GM23338 (cell line): ENCODE results near the gene SLC9A9. TPM values are rescaled to one million over a fixed set of nuclear protein-coding genes. Genes with fewer than 3 reads are reported as not detected.

Experiments
- ATAC-seq: fragments of 200-7000 bp; cut with Tn5 transposase; 3 replicates; pipeline ENCODE4 v1.9.1; 2020
- DNase-seq: peaks from one replicate; pipeline ENCODE4 v3.0.0-alpha.2; 2015; ENCODE audit warnings: low spot score
- H2AFZ ChIP-seq: fragments of 200-600 bp; sonication (generic); 2 replicates; pipeline ENCODE4 v1.8.0; 2016; ENCODE audit warnings: antibody characterized with exemption, mild to moderate bottlenecking, moderate library complexity
- H3F3A ChIP-seq: fragments of 200-600 bp; sonication (generic); replicated peaks from 2 replicates; pipeline ENCODE4 v1.8.0; 2017; ENCODE audit warnings: antibody characterized with exemption, mixed run types, low read depth
- H3K27ac ChIP-seq: fragments of 200-600 bp; sonication (generic); 2 replicates; pipeline ENCODE4 v1.6.1; 2016; ENCODE audit warnings: low read depth
- H3K27me3 ChIP-seq: fragments of 200-600 bp; sonication (generic); 2 replicates; pipeline ENCODE4 v1.8.0; 2016; ENCODE audit warnings: mild to moderate bottlenecking, mixed run types, moderate library complexity; ENCODE audit not compliant: insufficient read depth
- H3K36me3 ChIP-seq: fragments of 200-600 bp; sonication (generic); 2 replicates; pipeline ENCODE4 v1.8.0; 2016; ENCODE audit warnings: mild to moderate bottlenecking; ENCODE audit not compliant: insufficient read depth
- H3K4me1 ChIP-seq: fragments of 200-600 bp; sonication (generic); 2 replicates; pipeline ENCODE4 v1.8.0; 2016; ENCODE audit warnings: mild to moderate bottlenecking, moderate library complexity; ENCODE audit not compliant: insufficient read depth
- H3K4me2 ChIP-seq: fragments of 200-600 bp; sonication (generic); 2 replicates; pipeline ENCODE4 v1.7.1; 2017; ENCODE audit warnings: mixed run types
- H3K4me3 ChIP-seq: fragments of 200-600 bp; sonication (generic); 2 replicates; pipeline ENCODE4 v1.6.1; 2016; ENCODE audit warnings: mixed run types
- H3K79me2 ChIP-seq: fragments of 200-600 bp; sonication (generic); replicated peaks from 2 replicates; pipeline ENCODE4 v1.8.0; 2017; ENCODE audit warnings: mild to moderate bottlenecking; ENCODE audit not compliant: insufficient read depth
- H3K9me2 ChIP-seq: fragments of 200-600 bp; sonication (generic); 2 replicates; pipeline ENCODE4 v1.8.0; 2017; ENCODE audit not compliant: insufficient read depth
- H4K20me1 ChIP-seq: fragments of 200-600 bp; sonication (generic); replicated peaks from 2 replicates; pipeline ENCODE4 v1.8.0; 2017; ENCODE audit warnings: mild to moderate bottlenecking; ENCODE audit not compliant: insufficient read depth
- H3K27ac Mint-ChIP-seq: 2 replicates; pipeline ENCODE4 v1.8.0; 2020; ENCODE audit warnings: inconsistent platforms, mild to moderate bottlenecking, moderate library complexity, mixed read lengths
- H3K27me3 Mint-ChIP-seq: 3 replicates; pipeline ENCODE4 v1.8.0; 2022; ENCODE audit warnings: low read depth, mild to moderate bottlenecking, moderate library complexity, mixed read lengths, inconsistent platforms; ENCODE audit not compliant: insufficient read depth, poor library complexity
- H3K36me3 Mint-ChIP-seq: 3 replicates; pipeline ENCODE4 v1.8.0; 2021; ENCODE audit warnings: low read depth, mild to moderate bottlenecking, inconsistent platforms, moderate library complexity, mixed read lengths
- H3K4me1 Mint-ChIP-seq: 3 replicates; pipeline ENCODE4 v1.8.0; 2020; ENCODE audit warnings: mild to moderate bottlenecking, inconsistent platforms, mixed read lengths
- H3K4me3 Mint-ChIP-seq: 3 replicates; pipeline ENCODE4 v1.8.0; 2021; ENCODE audit warnings: moderate library complexity, mild to moderate bottlenecking, inconsistent platforms, mixed read lengths
- H3K9me3 Mint-ChIP-seq: 3 replicates; pipeline ENCODE4 v1.8.0; 2020; ENCODE audit warnings: moderate library complexity, mild to moderate bottlenecking, inconsistent platforms, mixed read lengths
- EZH2 ChIP-seq: fragments of 200-600 bp; sonication (generic); IDR thresholded peaks from one replicate; pipeline ENCODE4 v1.8.0; 2017; ENCODE audit warnings: antibody characterized with exemption, mild to moderate bottlenecking, low read depth; ENCODE audit not compliant: unreplicated experiment
- EZH2phosphoT487 ChIP-seq: fragments of 200-600 bp; sonication (generic); IDR thresholded peaks from one replicate; pipeline ENCODE4 v1.8.1; 2018; ENCODE audit warnings: antibody characterized with exemption; ENCODE audit not compliant: unreplicated experiment
- POLR2AphosphoS5 ChIP-seq: IDR thresholded peaks from 2 replicates; pipeline ENCODE4 v1.6.1; 2016; ENCODE audit warnings: antibody characterized with exemption, low read depth
- ZNF331 ChIP-seq: fragments of 250-450 bp; sonication (Bioruptor Pico); IDR thresholded peaks from 2 replicates; pipeline ENCODE4 v1.5.0; 2020; ENCODE audit warnings: low read depth, mild to moderate bottlenecking, moderate library complexity
- polyA plus RNA-seq: library from polyadenylated mRNA; unstranded; fragments of >200 nt; fragmentation: Nextera tagmentation; extraction: Ambion mirVana; gene quantifications from 2 replicates; pipeline ENCODE4 v1.2.1, GENCODE V29; 2016
- total RNA-seq: library from RNA; depleted of rRNA; stranded (reverse); fragments of >200 nt; shearing (Covaris generic); gene quantifications from 2 replicates; pipeline ENCODE4 v1.2.3, GENCODE V29; 2014
- TF ChIP-seq, protein P1 (sequence below): fragments of 250-450 bp; sonication (Bioruptor Pico); IDR thresholded peaks from 2 replicates; pipeline ENCODE4 v1.5.0; 2020; ENCODE audit warnings: mild to moderate bottlenecking, moderate library complexity
- TF ChIP-seq, protein P2 (sequence below), 2 experiments: fragments of 200-600 bp in 1 of 2; sonication (generic) in 1 of 2; conservative IDR thresholded peaks; 2 replicates each; pipeline versions ENCODE4 v1.5.1 to v1.6.1; 2016 to 2017; ENCODE audit warnings: antibody characterized with exemption in 2 of 2, low read depth in 2 of 2, mild to moderate bottlenecking in 2 of 2, moderate library complexity in 1 of 2

SLC9A9 gene
- total and polyA plus RNA-seq, 2 experiments from 2014 or later: 1.3 to 1.6 TPM

DNA sequence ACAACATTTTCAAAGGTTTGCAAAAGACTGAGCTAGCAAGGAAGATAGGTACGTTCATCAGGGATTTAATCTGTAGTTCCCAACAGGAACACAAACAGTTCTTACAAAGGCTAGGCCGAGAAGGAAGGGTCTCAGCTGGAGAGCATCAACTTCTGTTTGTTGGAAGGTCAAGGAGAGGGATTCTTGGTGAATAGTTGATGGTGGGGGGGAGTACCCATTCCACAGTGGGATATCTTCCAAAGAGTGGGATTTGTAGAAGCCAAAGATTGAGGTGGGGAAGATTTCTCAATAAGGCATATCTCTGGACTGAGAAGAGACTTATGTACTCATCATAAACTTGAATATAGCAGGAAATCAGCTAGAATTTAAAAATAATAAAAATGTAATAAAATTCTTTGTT lies 496.9 kb downstream of the SLC9A9 start:
- no peak overlapping the region for H3K4me2 ChIP-seq
- Mint-ChIP-seq H3K27ac (no peak overlapping the region), H3K27me3 (peaks cover 1% of the 10 kb centered on the region), H3K4me1 (peaks cover 14% of the 10 kb centered on the region), H3K4me3 (no peak overlapping the region), H3K9me3 (no peaks in the 10 kb centered on the region), H3K36me3 (no peaks in the 10 kb centered on the region)
- H3K27ac ChIP-seq: no peak overlapping the region
- H3K27me3 ChIP-seq: no peaks in the 10 kb centered on the region
- H3K9me2 ChIP-seq: peaks cover under 1% of the 10 kb centered on the region; the same call in 1 of the 2 replicates
- no peaks in the 10 kb centered on the region for H4K20me1 ChIP-seq
- DNase-seq (no peak), ATAC-seq (no peak; the same call in 2 of the 3 replicates)
- H3F3A ChIP-seq: no peaks in the 10 kb centered on the region
- no peak overlapping the region for H2AFZ ChIP-seq
- H3K4me3 ChIP-seq: no peak overlapping the region
- TF ChIP-seq POLR2AphosphoS5 (no peak), EZH2phosphoT487 (no peak), ZNF331 (no peak), EZH2 (no peak)
- TF ChIP-seq, protein P1, sequence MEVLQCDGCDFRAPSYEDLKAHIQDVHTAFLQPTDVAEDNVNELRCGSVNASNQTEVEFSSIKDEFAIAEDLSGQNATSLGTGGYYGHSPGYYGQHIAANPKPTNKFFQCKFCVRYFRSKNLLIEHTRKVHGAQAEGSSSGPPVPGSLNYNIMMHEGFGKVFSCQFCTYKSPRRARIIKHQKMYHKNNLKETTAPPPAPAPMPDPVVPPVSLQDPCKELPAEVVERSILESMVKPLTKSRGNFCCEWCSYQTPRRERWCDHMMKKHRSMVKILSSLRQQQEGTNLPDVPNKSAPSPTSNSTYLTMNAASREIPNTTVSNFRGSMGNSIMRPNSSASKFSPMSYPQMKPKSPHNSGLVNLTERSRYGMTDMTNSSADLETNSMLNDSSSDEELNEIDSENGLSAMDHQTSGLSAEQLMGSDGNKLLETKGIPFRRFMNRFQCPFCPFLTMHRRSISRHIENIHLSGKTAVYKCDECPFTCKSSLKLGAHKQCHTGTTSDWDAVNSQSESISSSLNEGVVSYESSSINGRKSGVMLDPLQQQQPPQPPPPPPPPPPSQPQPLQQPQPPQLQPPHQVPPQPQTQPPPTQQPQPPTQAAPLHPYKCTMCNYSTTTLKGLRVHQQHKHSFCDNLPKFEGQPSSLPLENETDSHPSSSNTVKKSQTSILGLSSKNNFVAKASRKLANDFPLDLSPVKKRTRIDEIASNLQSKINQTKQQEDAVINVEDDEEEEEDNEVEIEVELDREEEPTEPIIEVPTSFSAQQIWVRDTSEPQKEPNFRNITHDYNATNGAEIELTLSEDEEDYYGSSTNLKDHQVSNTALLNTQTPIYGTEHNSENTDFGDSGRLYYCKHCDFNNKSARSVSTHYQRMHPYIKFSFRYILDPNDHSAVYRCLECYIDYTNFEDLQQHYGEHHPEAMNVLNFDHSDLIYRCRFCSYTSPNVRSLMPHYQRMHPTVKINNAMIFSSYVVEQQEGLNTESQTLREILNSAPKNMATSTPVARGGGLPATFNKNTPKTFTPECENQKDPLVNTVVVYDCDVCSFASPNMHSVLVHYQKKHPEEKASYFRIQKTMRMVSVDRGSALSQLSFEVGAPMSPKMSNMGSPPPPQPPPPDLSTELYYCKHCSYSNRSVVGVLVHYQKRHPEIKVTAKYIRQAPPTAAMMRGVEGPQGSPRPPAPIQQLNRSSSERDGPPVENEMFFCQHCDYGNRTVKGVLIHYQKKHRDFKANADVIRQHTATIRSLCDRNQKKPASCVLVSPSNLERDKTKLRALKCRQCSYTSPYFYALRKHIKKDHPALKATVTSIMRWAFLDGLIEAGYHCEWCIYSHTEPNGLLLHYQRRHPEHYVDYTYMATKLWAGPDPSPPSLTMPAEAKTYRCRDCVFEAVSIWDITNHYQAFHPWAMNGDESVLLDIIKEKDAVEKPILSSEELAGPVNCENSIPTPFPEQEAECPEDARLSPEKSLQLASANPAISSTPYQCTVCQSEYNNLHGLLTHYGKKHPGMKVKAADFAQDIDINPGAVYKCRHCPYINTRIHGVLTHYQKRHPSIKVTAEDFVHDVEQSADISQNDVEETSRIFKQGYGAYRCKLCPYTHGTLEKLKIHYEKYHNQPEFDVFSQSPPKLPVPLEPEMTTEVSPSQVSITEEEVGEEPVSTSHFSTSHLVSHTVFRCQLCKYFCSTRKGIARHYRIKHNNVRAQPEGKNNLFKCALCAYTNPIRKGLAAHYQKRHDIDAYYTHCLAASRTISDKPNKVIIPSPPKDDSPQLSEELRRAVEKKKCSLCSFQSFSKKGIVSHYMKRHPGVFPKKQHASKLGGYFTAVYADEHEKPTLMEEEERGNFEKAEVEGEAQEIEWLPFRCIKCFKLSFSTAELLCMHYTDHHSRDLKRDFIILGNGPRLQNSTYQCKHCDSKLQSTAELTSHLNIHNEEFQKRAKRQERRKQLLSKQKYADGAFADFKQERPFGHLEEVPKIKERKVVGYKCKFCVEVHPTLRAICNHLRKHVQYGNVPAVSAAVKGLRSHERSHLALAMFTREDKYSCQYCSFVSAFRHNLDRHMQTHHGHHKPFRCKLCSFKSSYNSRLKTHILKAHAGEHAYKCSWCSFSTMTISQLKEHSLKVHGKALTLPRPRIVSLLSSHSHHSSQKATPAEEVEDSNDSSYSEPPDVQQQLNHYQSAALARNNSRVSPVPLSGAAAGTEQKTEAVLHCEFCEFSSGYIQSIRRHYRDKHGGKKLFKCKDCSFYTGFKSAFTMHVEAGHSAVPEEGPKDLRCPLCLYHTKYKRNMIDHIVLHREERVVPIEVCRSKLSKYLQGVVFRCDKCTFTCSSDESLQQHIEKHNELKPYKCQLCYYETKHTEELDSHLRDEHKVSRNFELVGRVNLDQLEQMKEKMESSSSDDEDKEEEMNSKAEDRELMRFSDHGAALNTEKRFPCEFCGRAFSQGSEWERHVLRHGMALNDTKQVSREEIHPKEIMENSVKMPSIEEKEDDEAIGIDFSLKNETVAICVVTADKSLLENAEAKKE (CRISPR knock-in tag): 0 out of 2 replicates have a peak, but pooled peaks have one; percentile 12
- TF ChIP-seq, protein P2, sequence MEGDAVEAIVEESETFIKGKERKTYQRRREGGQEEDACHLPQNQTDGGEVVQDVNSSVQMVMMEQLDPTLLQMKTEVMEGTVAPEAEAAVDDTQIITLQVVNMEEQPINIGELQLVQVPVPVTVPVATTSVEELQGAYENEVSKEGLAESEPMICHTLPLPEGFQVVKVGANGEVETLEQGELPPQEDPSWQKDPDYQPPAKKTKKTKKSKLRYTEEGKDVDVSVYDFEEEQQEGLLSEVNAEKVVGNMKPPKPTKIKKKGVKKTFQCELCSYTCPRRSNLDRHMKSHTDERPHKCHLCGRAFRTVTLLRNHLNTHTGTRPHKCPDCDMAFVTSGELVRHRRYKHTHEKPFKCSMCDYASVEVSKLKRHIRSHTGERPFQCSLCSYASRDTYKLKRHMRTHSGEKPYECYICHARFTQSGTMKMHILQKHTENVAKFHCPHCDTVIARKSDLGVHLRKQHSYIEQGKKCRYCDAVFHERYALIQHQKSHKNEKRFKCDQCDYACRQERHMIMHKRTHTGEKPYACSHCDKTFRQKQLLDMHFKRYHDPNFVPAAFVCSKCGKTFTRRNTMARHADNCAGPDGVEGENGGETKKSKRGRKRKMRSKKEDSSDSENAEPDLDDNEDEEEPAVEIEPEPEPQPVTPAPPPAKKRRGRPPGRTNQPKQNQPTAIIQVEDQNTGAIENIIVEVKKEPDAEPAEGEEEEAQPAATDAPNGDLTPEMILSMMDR (conservative IDR thresholded peaks at IDR 0.05; ENCODE audit: low read depth in 2 of 2): no peak
- H3K36me3 ChIP-seq: no peaks in the 10 kb centered on the region
- no peaks in the 10 kb centered on the region for H3K4me1 ChIP-seq
- H3K79me2 ChIP-seq: no peaks in the 10 kb centered on the region
